Epithelial cell of prostate (primary cell): ENCODE data around the gene SEC14L2.

Experiments used
- DNase-seq: peaks from one replicate; pipeline ENCODE4 v3.0.0-alpha.2; 2011; ENCODE audit warnings: low read depth, low spot score
- H3K27ac ChIP-seq: fragments of 450-650 bp; 2 replicates; pipeline ENCODE4 v1.5.1; 2017; ENCODE audit warnings: mild to moderate bottlenecking

SEC14L2 gene

GRCh38 chr22:30373331-30374325, 23.2 kb upstream of the SEC14L2 start:
- no peak overlapping the region for H3K27ac ChIP-seq
- DNase-seq: no peak

GRCh38 chr22:30375312-30375849, 21.4 kb upstream of the SEC14L2 start:
- DNase-seq: no peak
- H3K27ac ChIP-seq: no peak overlapping the region

- no peak overlapping the region for H3K27ac ChIP-seq
- no peak for DNase-seq
Observed at GRCh38 chr22:30380011-30380410, 16.8 kb upstream of the SEC14L2 start.

- no peak overlapping the region for H3K27ac ChIP-seq
- no peak for DNase-seq
Observed at GRCh38 chr22:30381264-30381663, 15.6 kb upstream of the SEC14L2 start.

GRCh38 chr22:30382340-30382739, 14.5 kb upstream of the SEC14L2 start:
- H3K27ac ChIP-seq: no peak overlapping the region
- DNase-seq: no peak

- no peak for DNase-seq
- H3K27ac ChIP-seq: no peak overlapping the region
Observed at GRCh38 chr22:30383061-30383460, 13.8 kb upstream of the SEC14L2 start.

- DNase-seq: no peak
- no peak overlapping the region for H3K27ac ChIP-seq
Observed at GRCh38 chr22:30385942-30386341, 10.9 kb upstream of the SEC14L2 start.

GRCh38 chr22:30386608-30386959, 10.2 kb upstream of the SEC14L2 start:
- DNase-seq: no peak
- H3K27ac ChIP-seq: no peak overlapping the region

GRCh38 chr22:30386960-30387827, 9.6 kb upstream of the SEC14L2 start, which contains the start of gene RNF215:
RNF215 (minus strand) TSS chr22:30387411; CDS start chr22:30387313, 98 bp downstream.
- DNase-seq: no peak
- peak within 1 kb of the TSS; percentile 26 for H3K27ac ChIP-seq

GRCh38 chr22:30390974-30391691, 5.7 kb upstream of the SEC14L2 start:
- no peak overlapping the region for H3K27ac ChIP-seq

GRCh38 chr22:30392661-30393321, 4.0 kb upstream of the SEC14L2 start:
- DNase-seq: no peak
- H3K27ac ChIP-seq: no peak overlapping the region

More at GRCh38 chr22:30390974-30391691, 5.7 kb upstream of the SEC14L2 start:
- DNase-seq: no peak

GRCh38 chr22:30393322-30393680, 3.5 kb upstream of the SEC14L2 start:
- no peak overlapping the region for H3K27ac ChIP-seq
- no peak for DNase-seq

GRCh38 chr22:30393885-30394284, 2.9 kb upstream of the SEC14L2 start:
- H3K27ac ChIP-seq: no peak overlapping the region
- DNase-seq: no peak

GRCh38 chr22:30397656-30398635, 1.1 kb downstream of the SEC14L2 start:
- DNase-seq: no peak
- peak overlapping the region; percentile 72 for H3K27ac ChIP-seq

- DNase-seq: no peak
- H3K27ac ChIP-seq: peak overlapping the region; percentile 72
Observed at GRCh38 chr22:30398685-30399680, 2.2 kb downstream of the SEC14L2 start.

GRCh38 chr22:30399718-30400117, 2.9 kb downstream of the SEC14L2 start:
- DNase-seq: no peak
- H3K27ac ChIP-seq: peak overlapping the region; percentile 72

GRCh38 chr22:30400159-30400558, 3.3 kb downstream of the SEC14L2 start:
- H3K27ac ChIP-seq: peak overlapping the region; percentile 72
- no peak for DNase-seq
